Measurements from ENCODE around the gene FNDC3B.

DNA sequence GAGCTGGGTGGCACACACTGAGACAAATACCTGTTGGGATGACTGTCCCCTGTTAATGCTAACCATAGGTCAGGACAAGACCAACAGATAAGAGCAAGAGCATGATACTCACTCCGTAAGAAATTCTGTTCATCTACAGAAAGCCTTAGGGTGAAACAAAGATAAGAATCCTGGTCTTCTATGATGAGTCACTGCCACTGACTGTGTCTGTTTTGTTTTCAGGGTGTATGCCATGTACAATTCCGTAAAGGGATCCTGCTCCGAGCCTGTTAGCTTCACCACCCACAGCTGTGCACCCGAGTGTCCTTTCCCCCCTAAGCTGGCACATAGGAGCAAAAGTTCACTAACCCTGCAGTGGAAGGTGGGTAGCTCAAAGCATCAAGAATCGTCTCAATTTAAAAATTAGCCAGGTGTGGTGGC is 267.8 kb downstream of the FNDC3B start:
- TF ChIP-seq, protein P1, sequence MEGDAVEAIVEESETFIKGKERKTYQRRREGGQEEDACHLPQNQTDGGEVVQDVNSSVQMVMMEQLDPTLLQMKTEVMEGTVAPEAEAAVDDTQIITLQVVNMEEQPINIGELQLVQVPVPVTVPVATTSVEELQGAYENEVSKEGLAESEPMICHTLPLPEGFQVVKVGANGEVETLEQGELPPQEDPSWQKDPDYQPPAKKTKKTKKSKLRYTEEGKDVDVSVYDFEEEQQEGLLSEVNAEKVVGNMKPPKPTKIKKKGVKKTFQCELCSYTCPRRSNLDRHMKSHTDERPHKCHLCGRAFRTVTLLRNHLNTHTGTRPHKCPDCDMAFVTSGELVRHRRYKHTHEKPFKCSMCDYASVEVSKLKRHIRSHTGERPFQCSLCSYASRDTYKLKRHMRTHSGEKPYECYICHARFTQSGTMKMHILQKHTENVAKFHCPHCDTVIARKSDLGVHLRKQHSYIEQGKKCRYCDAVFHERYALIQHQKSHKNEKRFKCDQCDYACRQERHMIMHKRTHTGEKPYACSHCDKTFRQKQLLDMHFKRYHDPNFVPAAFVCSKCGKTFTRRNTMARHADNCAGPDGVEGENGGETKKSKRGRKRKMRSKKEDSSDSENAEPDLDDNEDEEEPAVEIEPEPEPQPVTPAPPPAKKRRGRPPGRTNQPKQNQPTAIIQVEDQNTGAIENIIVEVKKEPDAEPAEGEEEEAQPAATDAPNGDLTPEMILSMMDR (conservative IDR thresholded peaks at IDR 0.05; ENCODE audit: low read length) = no peak
- no peak for TF ChIP-seq EZH2phosphoT487 (IDR thresholded peaks at IDR 0.05; ENCODE audit: borderline replicate concordance)

Measured in Loucy (cell line).